Peyer's patch (tissue), 4 donors: Measurements from ENCODE around the gene SLC35A3.
"Not testable (repeated sequence)": the region's sequence is repeated elsewhere in the genome, so short reads cannot be mapped to it uniquely, and the experiment has no call there.

Source experiments
- CTCF ChIP-seq, 6 experiments: fragments of 450-650 bp in 4 of 6; fragments of 200-600 bp in 2 of 6; sonication (generic) in 1 of 6; IDR thresholded peaks; one replicate each; pipeline ENCODE4 v1.5.1; 2017 to 2019; ENCODE audit warnings: antibody characterized with exemption in 6 of 6, mild to moderate bottlenecking in 3 of 6, moderate library complexity in 1 of 6
- POLR2A ChIP-seq, 2 donors: fragments of 450-650 bp; IDR thresholded peaks; one replicate each; pipeline ENCODE4 v1.5.1; 2017; ENCODE audit warnings: antibody characterized with exemption in 2 of 2, mild to moderate bottlenecking in 2 of 2, moderate library complexity in 2 of 2

DNA sequence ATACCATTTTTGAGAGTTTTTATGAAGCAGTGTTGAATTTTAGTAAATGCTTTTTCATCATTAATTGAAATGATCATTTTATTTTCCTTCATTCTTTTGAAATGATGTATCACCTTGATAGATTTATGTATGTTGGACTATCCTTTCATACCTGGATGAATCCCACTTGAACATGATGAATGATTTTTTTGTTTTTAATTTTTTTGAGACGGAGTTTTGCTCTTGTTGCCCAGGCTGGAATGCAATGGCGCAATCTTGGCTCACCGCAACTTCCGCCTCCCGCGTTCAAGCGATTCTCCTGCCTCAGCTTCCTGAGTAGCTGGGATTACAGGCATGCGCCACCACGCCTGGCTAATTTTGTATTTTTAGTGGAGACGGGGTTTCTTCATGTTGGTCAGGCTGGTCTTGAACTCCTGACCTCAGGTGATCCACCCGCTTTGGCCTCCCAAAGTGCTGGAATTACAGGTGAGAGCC lies 77.5 kb downstream of the SLC35A3 start:
- not testable (repeated sequence) for TF ChIP-seq CTCF, POLR2A (IDR thresholded peaks at IDR 0.05)
